ENCODE data around the gene BTBD6. TPM values are rescaled to one million over a fixed set of nuclear protein-coding genes. Genes with fewer than 3 reads are reported as not detected.
"Not testable (repeated sequence)": the region's sequence is repeated elsewhere in the genome, so short reads cannot be mapped to it uniquely, and the experiment has no call there.

Gene BTBD6
- total and polyA plus RNA-seq, 2 experiments from 2014 or later, result 5.3 to 77.5 TPM

GRCh38 chr14:105287249-105288102, 39.1 kb downstream of the BTBD6 start:
- H3K4me3 ChIP-seq, result no peak overlapping the region
- peaks cover 84% of the 10 kb centered on the region for H3K79me2 ChIP-seq (ENCODE audit: insufficient read depth)
- no peak for DNase-seq
- H3K9me3 ChIP-seq (ENCODE audit: low read depth), result no peaks in the 10 kb centered on the region
- in situ Hi-C loops (cut with MboI), result no loop called here
- no peak overlapping the region for H3K27ac ChIP-seq
- no peaks in the 10 kb centered on the region for H3K9me2 ChIP-seq (ENCODE audit: insufficient read depth)
- H3K4me2 ChIP-seq (ENCODE audit: unreplicated experiment), result no peak overlapping the region
- no peak overlapping the region for H2AFZ ChIP-seq
- TF ChIP-seq EZH2phosphoT487 (IDR thresholded peaks at IDR 0.05; ENCODE audit: insufficient read depth, low read depth), result no peak
- no peaks in the 10 kb centered on the region for H3F3A ChIP-seq (ENCODE audit: insufficient read depth)
- no peaks in the 10 kb centered on the region for H3K27me3 ChIP-seq (replicated peaks; ENCODE audit: insufficient read depth)
- H4K20me1 ChIP-seq (ENCODE audit: insufficient read depth), result 0 out of 2 replicates have a peak, but pooled peaks cover 9% of the 10 kb centered on the region
- WGBS, 2 experiments (ENCODE audit: low coverage in 1 of 2, low lambda C conversion rate in 2 of 2, missing lambda C conversion rate in 2 of 2), result 90% methylated on average over 24 of the region's 24 CpGs
- H3K4me1 ChIP-seq (ENCODE audit: insufficient read depth), result no peaks in the 10 kb centered on the region
- H3K9ac ChIP-seq, result no peak overlapping the region
- H3K36me3 ChIP-seq (ENCODE audit: low read depth), result no peaks in the 10 kb centered on the region

GRCh38 chr14:105288936-105289335, 40.6 kb downstream of the BTBD6 start:
- WGBS, 2 experiments (ENCODE audit: low coverage in 1 of 2, low lambda C conversion rate in 2 of 2, missing lambda C conversion rate in 2 of 2), result 97 to 98% methylated on average over 6 of the region's 6 CpGs

GRCh38 chr14:105290621-105291346, 42.5 kb downstream of the BTBD6 start:
- in situ Hi-C loops (cut with MboI), result no loop called here
- TF ChIP-seq EZH2phosphoT487 (IDR thresholded peaks at IDR 0.05; ENCODE audit: insufficient read depth, low read depth), result no peak
- no peak for TF ChIP-seq EZH2 (IDR thresholded peaks at IDR 0.05; ENCODE audit: insufficient read depth, poor library complexity, severe bottlenecking)
- no peaks in the 10 kb centered on the region for H3F3A ChIP-seq (ENCODE audit: insufficient read depth)
- no peak overlapping the region for H3K4me2 ChIP-seq (ENCODE audit: unreplicated experiment)
- no peaks in the 10 kb centered on the region for H3K4me1 ChIP-seq (ENCODE audit: insufficient read depth)
- no peak overlapping the region for H3K9ac ChIP-seq
- no peak overlapping the region for H3K27ac ChIP-seq
- H2AFZ ChIP-seq, result no peak overlapping the region
- no peaks in the 10 kb centered on the region for H3K36me3 ChIP-seq (ENCODE audit: low read depth)
- WGBS, 2 experiments (ENCODE audit: low coverage in 1 of 2, low lambda C conversion rate in 2 of 2, missing lambda C conversion rate in 2 of 2), result 93 to 94% methylated on average over 13 of the region's 13 CpGs
- no peaks in the 10 kb centered on the region for H3K9me2 ChIP-seq (ENCODE audit: insufficient read depth)
- H4K20me1 ChIP-seq (ENCODE audit: insufficient read depth), result peaks cover 9% of the 10 kb centered on the region; the same call in 1 of the 2 replicates
- no peaks in the 10 kb centered on the region for H3K27me3 ChIP-seq (replicated peaks; ENCODE audit: insufficient read depth)
- peaks cover 87% of the 10 kb centered on the region for H3K79me2 ChIP-seq (ENCODE audit: insufficient read depth)
- H3K4me3 ChIP-seq, result no peak overlapping the region
- no peaks in the 10 kb centered on the region for H3K9me3 ChIP-seq (ENCODE audit: low read depth)
- DNase-seq, result no peak

More at GRCh38 chr14:105288936-105289335, 40.6 kb downstream of the BTBD6 start:
- peaks cover 84% of the 10 kb centered on the region for H3K79me2 ChIP-seq (ENCODE audit: insufficient read depth)
- H3K4me2 ChIP-seq (ENCODE audit: unreplicated experiment); H4K20me1 ChIP-seq (ENCODE audit: insufficient read depth); H3K9ac ChIP-seq; H3F3A ChIP-seq (ENCODE audit: insufficient read depth); H3K9me3 ChIP-seq (ENCODE audit: low read depth); H3K4me1 ChIP-seq (ENCODE audit: insufficient read depth); H3K4me3 ChIP-seq; H2AFZ ChIP-seq; H3K36me3 ChIP-seq (ENCODE audit: low read depth); DNase-seq; in situ Hi-C loops (cut with MboI); H3K27me3 ChIP-seq (replicated peaks; ENCODE audit: insufficient read depth); H3K9me2 ChIP-seq (ENCODE audit: insufficient read depth); H3K27ac ChIP-seq: not testable (repeated sequence)

- in situ Hi-C loops (cut with MboI), result no loop called here
- H3K36me3 ChIP-seq (ENCODE audit: low read depth), result no peaks in the 10 kb centered on the region
- H3F3A ChIP-seq (ENCODE audit: insufficient read depth), result no peaks in the 10 kb centered on the region
- H3K27ac ChIP-seq, result no peak overlapping the region
- 85 to 86% methylated on average over 25 to 26 of the region's 26 CpGs for WGBS, 2 experiments (ENCODE audit: low coverage in 1 of 2, low lambda C conversion rate in 2 of 2, missing lambda C conversion rate in 2 of 2)
- no peak overlapping the region for H3K4me3 ChIP-seq
- no peak overlapping the region for H2AFZ ChIP-seq
- no peak overlapping the region for H3K9ac ChIP-seq
- no peak overlapping the region for H3K4me2 ChIP-seq (ENCODE audit: unreplicated experiment)
- H3K27me3 ChIP-seq (replicated peaks; ENCODE audit: insufficient read depth), result no peaks in the 10 kb centered on the region
- no peaks in the 10 kb centered on the region for H3K4me1 ChIP-seq (ENCODE audit: insufficient read depth)
- H3K9me2 ChIP-seq (ENCODE audit: insufficient read depth), result no peaks in the 10 kb centered on the region
- no peak for DNase-seq
- H3K79me2 ChIP-seq (ENCODE audit: insufficient read depth), result peaks cover 98% of the 10 kb centered on the region
- no peaks in the 10 kb centered on the region for H3K9me3 ChIP-seq (ENCODE audit: low read depth)
- TF ChIP-seq EZH2phosphoT487 (IDR thresholded peaks at IDR 0.05; ENCODE audit: insufficient read depth, low read depth) (no peak), EZH2 (IDR thresholded peaks at IDR 0.05; ENCODE audit: insufficient read depth, poor library complexity, severe bottlenecking) (no peak)
- H4K20me1 ChIP-seq (ENCODE audit: insufficient read depth), result peaks cover 9% of the 10 kb centered on the region; the same call in 1 of the 2 replicates
These were observed 44.7 kb downstream of the BTBD6 start for GRCh38 chr14:105292826-105293711.

All from GM23248 (cell line).